HG02759 (cell line): ENCODE data around the gene FAU.
"Not testable (repeated sequence)": the region's sequence is repeated elsewhere in the genome, so short reads cannot be mapped to it uniquely, and the experiment has no call there.

Experiments
- ATAC-seq: cut with Tn5 transposase; IDR thresholded peaks from one replicate; pipeline ENCODE4 v1.9.1; 2021; ENCODE audit warnings: mild to moderate bottlenecking, moderate library complexity; ENCODE audit not compliant: unreplicated experiment

The FAU gene

DNA sequence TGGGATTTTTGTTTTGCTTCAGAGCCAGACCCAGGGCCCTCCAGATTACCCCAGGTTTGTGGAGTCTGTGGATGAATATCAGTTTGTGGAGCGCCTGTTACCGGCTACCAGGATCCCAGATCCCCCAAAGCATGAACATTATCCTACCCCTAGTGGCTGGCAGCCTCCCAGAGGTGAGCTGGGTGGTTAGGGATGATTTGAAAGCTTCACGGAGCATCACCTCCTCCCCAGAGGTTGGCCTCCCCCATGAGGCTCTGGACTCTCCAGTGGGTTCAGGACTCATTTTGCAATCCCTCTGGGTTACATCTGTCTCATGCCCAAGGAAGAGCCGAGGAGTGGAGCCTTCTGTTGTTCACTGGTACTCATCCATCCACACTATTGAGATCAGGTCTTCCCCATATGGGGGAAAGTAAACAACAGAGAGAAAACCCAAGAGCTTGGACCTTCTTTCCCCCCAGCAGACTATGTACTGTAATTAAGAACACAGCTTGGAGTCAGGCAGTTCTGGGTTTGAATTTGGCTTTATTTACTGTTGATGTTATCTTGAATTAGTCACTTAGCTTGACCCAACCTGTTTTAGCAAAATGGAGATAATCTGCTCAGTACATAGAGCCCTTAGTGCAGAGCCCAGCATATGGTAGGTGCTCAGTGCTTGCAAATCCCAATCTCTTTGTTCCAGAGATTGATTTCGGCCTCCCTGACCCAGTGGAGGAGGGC lies 2.7 kb upstream of the FAU start:
- no peak for ATAC-seq

GRCh38 chr11:65121447-65121864 lies 478 bp downstream of the FAU start:
- ATAC-seq = no peak

GRCh38 chr11:65120831-65121230 lies 1.1 kb downstream of the FAU start:
- ATAC-seq = no peak

- ATAC-seq = no peak
Measured at GRCh38 chr11:65119670-65119995, 2.3 kb downstream of the FAU start.

DNA sequence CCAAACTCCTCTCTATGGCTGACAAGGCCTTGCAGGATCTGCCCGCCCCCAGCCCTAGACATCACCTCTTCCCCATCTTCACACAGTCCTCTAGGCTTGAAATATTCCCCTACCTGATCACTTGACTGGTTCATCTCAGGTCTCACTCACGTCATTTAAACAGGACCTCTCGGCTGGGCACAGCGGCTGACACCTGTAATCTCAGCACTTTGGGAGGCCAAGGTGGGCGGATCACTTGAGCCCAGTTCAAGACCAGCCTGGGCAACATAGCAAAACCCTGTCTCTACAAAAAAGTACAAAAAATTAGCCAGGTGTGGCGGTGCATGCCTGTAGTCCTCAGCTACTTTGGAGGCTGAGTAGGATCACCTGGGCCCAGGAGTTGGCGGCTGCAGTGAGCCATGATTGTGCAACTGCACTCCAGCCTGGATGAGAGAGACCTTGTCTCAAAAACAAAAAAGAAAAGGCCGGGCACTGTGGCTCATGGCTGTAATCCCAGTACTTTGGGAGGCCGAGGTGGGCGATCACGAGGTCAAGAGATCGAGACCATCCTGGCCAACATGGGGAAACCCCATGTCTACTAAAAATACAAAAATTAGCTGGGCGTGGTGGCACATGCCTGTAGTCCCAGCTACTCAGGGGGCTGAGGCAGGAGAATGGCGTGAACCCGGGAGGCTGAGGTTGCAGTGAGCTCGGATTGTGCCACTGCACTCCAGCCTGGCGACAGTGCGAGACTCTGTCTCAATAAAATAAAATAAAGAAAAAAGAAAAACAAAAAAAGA lies 2.9 kb downstream of the FAU start:
- not testable (repeated sequence) for ATAC-seq

DNA sequence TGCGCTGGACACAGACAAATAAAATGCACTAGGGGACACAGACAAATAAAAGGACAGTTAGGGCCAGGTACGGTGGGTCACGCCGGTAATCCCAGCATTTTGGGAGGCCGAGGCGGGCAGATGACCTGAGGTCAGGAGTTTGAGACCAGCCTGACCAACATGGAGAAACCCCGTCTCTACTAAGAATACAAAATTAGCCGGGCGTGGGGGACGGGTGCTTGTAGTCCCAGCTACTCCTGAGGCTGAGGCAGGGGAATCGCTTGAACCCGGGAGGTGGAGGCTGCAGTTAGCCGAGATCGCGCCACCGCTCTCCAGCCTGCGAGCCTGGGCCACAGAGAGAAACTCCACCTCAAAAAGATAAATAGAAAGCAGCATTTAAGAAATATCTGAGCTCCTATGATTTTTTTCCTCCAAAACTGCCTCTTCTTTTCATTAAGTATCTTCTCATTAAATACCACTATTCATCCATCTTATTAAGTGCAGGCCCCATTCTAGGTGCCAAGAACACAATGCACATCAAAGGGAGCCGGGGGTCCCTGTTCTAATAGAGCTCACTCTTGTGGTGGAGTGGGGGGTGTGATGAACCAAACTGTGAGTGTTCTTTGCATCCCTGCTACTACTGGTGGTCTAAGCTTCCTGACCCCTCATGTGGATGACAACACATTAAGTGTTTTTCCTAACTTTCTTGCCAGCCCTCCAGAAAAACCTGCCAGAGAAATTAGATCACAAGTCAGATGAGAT lies 3.7 kb downstream of the FAU start:
- ATAC-seq = no peak

GRCh38 chr11:65117206-65118096 lies 4.5 kb downstream of the FAU start, which contains the start of gene ZNHIT2:
TSS of gene ZNHIT2 (minus strand) at chr11:65117701. CDS start at chr11:65117653, 48 bp downstream.
- peak; percentile 71 for ATAC-seq

DNA sequence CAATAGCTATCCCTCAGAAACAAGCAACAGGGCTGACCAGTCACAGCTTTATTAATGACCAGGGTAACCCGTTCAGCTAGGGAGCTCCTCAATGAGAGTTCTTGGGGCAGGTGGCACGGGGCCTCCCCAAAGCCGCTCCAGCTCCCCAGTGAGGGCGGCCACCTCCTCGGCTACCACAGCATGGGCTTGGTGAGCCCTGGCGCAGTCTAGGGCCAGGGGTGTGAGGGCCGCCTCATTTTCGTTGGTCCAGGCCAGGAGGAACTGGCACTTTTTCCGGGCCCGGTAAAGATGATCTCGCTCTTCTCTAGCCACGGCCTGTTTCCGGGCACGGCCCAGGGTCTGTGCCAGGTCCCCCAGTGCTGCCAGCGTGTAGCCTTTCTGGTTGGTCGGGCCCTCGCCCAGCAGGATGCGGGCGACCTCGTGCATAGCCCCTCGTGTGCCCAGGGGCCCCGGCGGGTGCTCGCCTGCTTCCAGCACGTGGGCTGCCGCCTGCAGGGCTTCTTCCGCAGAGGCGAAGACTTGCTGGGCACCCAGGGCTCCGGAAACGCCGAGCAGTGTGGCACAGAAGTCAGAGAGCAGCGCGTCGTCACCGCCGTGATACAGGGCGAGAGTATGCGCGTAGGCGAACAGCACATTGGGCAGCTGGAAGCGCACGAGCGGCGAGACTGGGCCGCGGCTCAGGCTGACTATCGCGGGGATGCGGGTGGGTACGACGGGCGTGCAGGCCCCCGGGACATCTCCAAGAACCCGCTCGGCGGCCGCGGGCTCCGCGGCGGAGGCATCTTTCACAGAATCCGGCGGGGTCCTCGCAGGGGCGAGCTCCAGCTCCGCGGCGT lies 5.3 kb downstream of the FAU start:
- ATAC-seq = no peak

GRCh38 chr11:65115361-65116082 lies 6.4 kb downstream of the FAU start:
- ATAC-seq = no peak

DNA sequence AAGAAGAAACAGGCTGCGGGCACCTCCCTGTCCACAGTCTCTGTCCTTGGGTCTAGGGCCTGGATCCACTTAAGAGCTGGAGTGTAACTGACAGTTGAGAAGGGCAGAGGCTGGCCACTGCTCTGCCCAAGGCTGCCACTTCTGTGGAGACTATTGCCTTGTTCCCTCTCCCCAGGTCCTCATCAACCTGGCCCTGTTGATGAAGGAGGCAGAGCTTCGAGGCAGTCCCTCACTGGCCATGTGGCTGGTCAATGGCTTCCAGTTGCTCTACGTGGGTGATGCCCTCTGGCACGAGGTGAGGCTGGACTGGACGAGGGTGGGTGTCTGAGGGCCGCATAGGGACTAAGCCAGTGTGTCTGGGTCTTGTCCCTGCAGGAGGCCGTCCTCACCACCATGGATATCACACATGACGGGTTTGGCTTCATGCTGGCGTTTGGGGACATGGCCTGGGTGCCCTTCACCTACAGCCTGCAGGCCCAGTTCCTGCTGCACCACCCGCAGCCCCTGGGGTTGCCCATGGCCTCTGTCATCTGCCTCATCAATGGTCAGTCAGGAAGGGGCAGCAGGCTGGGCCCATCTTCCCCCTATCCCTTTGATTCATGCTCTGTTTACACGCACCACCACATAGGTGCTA lies 7.3 kb downstream of the FAU start:
- no peak for ATAC-seq

GRCh38 chr11:65113839-65114238 lies 8.1 kb downstream of the FAU start:
- ATAC-seq = no peak

GRCh38 chr11:65113361-65113756 lies 8.6 kb downstream of the FAU start:
- ATAC-seq = no peak

DNA sequence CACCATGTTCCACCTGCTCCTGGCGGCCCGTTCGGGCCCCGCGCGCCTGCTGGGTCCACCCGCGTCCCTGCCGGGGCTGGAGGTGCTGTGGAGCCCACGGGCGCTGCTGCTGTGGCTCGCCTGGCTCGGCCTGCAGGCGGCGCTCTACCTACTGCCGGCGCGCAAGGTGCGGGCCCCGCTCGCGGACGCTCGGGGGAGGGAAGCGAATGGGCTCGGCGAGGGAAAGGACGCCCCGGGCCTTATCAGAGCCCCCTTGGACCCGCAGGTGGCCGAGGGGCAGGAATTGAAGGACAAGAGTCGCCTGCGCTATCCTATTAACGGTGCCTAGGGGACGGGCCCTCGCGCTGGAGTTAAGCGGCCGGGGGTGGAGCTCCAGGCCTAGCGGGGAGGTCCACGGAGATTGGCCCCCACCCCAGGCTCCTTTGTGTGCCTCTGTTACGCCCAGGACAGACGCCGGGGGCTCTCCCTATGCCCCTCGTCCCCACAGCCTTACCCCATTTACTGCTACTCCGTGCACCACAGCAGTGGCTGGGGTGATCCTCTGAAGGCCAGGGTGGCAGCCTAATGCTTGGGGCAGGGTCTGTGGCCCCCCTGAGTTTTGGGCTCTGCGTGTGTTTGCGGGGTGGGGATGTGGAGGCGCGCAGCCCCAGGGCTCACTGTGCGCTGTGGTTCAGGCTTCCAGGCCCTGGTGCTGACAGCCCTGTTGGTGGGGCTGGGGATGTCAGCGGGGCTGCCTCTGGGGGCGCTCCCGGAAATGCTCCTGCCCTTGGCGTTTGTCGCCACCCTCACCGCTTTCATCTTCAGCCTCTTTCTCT lies 9.2 kb downstream of the FAU start:
- ATAC-seq = peak; percentile 39

GRCh38 chr11:65111744-65112545 lies 10.0 kb downstream of the FAU start, which contains the start of gene TM7SF2:
TSS of gene TM7SF2 (plus strand) at chr11:65111872. CDS start at chr11:65112016, 144 bp downstream.
- peak; percentile 71 for ATAC-seq

GRCh38 chr11:65111159-65111743 lies 10.7 kb downstream of the FAU start:
- no peak for ATAC-seq

GRCh38 chr11:65110354-65110861 lies 11.5 kb downstream of the FAU start:
- peak; percentile 27 for ATAC-seq
